ENCODE measurements around the gene TTC39C.

DNA sequence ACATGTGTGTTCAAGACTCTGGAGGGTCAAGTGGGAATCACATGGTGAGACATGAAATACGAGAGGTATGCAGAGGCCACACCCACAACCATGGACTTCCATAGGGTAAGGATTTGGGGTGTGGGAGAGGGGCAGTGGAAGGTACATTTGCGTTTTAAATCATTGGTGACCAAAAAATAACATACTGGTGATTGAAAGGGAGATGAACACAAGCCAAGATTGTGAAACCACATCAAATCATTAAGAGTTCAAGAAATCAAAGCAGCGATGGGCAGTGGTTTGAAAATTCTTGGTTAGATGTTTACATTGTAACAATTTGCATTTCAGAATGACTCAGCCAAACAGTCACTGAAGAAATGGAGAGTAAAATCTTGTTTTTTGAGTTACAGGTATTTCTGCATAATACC lies 122.4 kb downstream of the TTC39C start:
- TF ChIP-seq, protein P1, sequence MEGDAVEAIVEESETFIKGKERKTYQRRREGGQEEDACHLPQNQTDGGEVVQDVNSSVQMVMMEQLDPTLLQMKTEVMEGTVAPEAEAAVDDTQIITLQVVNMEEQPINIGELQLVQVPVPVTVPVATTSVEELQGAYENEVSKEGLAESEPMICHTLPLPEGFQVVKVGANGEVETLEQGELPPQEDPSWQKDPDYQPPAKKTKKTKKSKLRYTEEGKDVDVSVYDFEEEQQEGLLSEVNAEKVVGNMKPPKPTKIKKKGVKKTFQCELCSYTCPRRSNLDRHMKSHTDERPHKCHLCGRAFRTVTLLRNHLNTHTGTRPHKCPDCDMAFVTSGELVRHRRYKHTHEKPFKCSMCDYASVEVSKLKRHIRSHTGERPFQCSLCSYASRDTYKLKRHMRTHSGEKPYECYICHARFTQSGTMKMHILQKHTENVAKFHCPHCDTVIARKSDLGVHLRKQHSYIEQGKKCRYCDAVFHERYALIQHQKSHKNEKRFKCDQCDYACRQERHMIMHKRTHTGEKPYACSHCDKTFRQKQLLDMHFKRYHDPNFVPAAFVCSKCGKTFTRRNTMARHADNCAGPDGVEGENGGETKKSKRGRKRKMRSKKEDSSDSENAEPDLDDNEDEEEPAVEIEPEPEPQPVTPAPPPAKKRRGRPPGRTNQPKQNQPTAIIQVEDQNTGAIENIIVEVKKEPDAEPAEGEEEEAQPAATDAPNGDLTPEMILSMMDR (IDR thresholded peaks at IDR 0.05 in 8 of 11, conservative IDR thresholded peaks at IDR 0.05 in 3 of 11), result no peak
- TF ChIP-seq POLR2A (IDR thresholded peaks at IDR 0.05), result no peak
- TF ChIP-seq POLR2AphosphoS5 (IDR thresholded peaks at IDR 0.05), result no peak
